GM12878 (cell line): ENCODE data around the gene GOLT1B. TPM values are rescaled to one million over a fixed set of nuclear protein-coding genes. Genes with fewer than 3 reads are reported as not detected.
A peak's percentile ranks its signal among the peaks of the same experiment; 100 is the strongest.

ENCODE experiments used
- ATAC-seq: fragments of 200-7000 bp; cut with Tn5 transposase; 3 replicates; pipeline ENCODE4 v1.9.1; 2020; ENCODE audit warnings: mild to moderate bottlenecking, moderate library complexity
- BruUV-seq: library from RNA; stranded (reverse); fragments of 400-500 nt; replicated peaks from 2 replicates; lab custom pipeline; 2021; lab: Mats Ljungman, UMichigan
- CTCF ChIA-PET: fragments of 300-600 bp; sonication (Branson Sonifier 250); formaldehyde crosslinking; extraction: SDS; loops from one replicate; lab custom pipeline; 2021; ENCODE audit warnings: inconsistent platforms; lab: Yijun Ruan, JAX
- POLR2A ChIA-PET: fragments of 350-600 bp; formaldehyde crosslinking; extraction: SDS; loops from one replicate; lab custom pipeline; 2021; ENCODE audit warnings: inconsistent platforms; lab: Charles Lee
- RAD21 ChIA-PET: fragments of 300-600 bp; sonication (Branson Sonifier 250); formaldehyde crosslinking; loops from one replicate; lab custom pipeline; 2023; ENCODE audit warnings: antibody characterized with exemption; ENCODE audit not compliant: unreplicated experiment; lab: Charles Lee
- SMC1A ChIA-PET: fragments of 300-600 bp; sonication (Branson Sonifier 250); formaldehyde crosslinking; loops from one replicate; lab custom pipeline; 2023; ENCODE audit not compliant: unreplicated experiment, uncharacterized antibody; lab: Charles Lee
- DNase-seq: peaks from one replicate; pipeline ENCODE4 v3.0.0-alpha.2; 2011; ENCODE audit warnings: low read depth, low spot score
- FAIRE-seq: peaks from 3 replicates; lab custom pipeline; 2011; peaks lifted over from hg19 to GRCh38; lab: Jason Lieb, UNC
- H2AFZ ChIP-seq: 2 replicates; pipeline ENCODE4 v1.6.0; 2011; ENCODE audit warnings: low read depth, low read length, control low read depth; ENCODE audit not compliant: control insufficient read depth
- H3K27ac ChIP-seq: 2 replicates; pipeline ENCODE4 v1.5.1; 2011; ENCODE audit warnings: control low read depth; ENCODE audit not compliant: control insufficient read depth, insufficient read depth
- H3K27me3 ChIP-seq, 2 experiments: replicated peaks in 1 of 2; 2 replicates each; pipeline versions ENCODE4 v1.6.0 to v1.6.1; 2011; ENCODE audit warnings: low read length in 1 of 2; ENCODE audit not compliant: control insufficient read depth in 2 of 2, insufficient read depth in 2 of 2
- H3K36me3 ChIP-seq, 2 experiments: 2 replicates each; pipeline ENCODE4 v1.5.1; 2011; ENCODE audit warnings: low read length in 1 of 2; ENCODE audit not compliant: control insufficient read depth in 2 of 2, insufficient read depth in 2 of 2
- H3K4me1 ChIP-seq: 2 replicates; pipeline ENCODE4 v1.6.1; 2011; ENCODE audit warnings: mild to moderate bottlenecking, low read length, moderate library complexity, mixed read lengths; ENCODE audit not compliant: control insufficient read depth, insufficient read depth
- H3K4me2 ChIP-seq: 2 replicates; pipeline ENCODE4 v1.6.0; 2011; ENCODE audit warnings: control low read depth; ENCODE audit not compliant: control insufficient read depth, insufficient read depth
- H3K4me3 ChIP-seq: fragments of 200-600 bp; sonication (generic); 2 replicates; pipeline ENCODE4 v1.5.1; 2016
- H3K79me2 ChIP-seq: 2 replicates; pipeline ENCODE4 v1.6.0; 2011; ENCODE audit warnings: low read length; ENCODE audit not compliant: control insufficient read depth, insufficient read depth
- H3K9ac ChIP-seq: 2 replicates; pipeline ENCODE4 v1.8.0; 2011; ENCODE audit warnings: low read length, control low read depth, mixed read lengths; ENCODE audit not compliant: control insufficient read depth, insufficient read depth
- H3K9me3 ChIP-seq: replicated peaks from 3 replicates; pipeline ENCODE4 v1.5.1; 2011; ENCODE audit warnings: mild to moderate bottlenecking, low read length; ENCODE audit not compliant: control insufficient read depth, insufficient read depth
- H4K20me1 ChIP-seq: 2 replicates; pipeline ENCODE4 v1.6.0; 2011; ENCODE audit not compliant: control insufficient read depth, insufficient read depth
- BMI1 ChIP-seq: fragments of 450-650 bp; IDR thresholded peaks from 2 replicates; pipeline ENCODE4 v1.6.1; 2016; ENCODE audit warnings: mild to moderate bottlenecking, moderate library complexity, borderline replicate concordance
- CEBPZ ChIP-seq: fragments of 150-350 bp; IDR thresholded peaks from 2 replicates; pipeline ENCODE4 v1.6.1; 2016; ENCODE audit warnings: low read depth, low read length
- CUX1 ChIP-seq: IDR thresholded peaks from 2 replicates; pipeline ENCODE4 v1.6.1; 2012; ENCODE audit warnings: improper control_type of control experiment, low read depth, low read length; ENCODE audit not compliant: insufficient replicate concordance
- FOS ChIP-seq: IDR thresholded peaks from 3 replicates; pipeline ENCODE4 v1.6.1; 2011; ENCODE audit warnings: borderline replicate concordance; ENCODE audit not compliant: insufficient read length; ENCODE audit errors: extremely low read depth
- GATAD2B ChIP-seq: fragments of 450-650 bp; conservative IDR thresholded peaks from 2 replicates; pipeline ENCODE4 v1.6.1; 2017; ENCODE audit warnings: low read depth, mild to moderate bottlenecking, moderate library complexity
- MEF2A ChIP-seq: IDR thresholded peaks from 2 replicates; pipeline ENCODE4 v1.6.1; 2011; ENCODE audit warnings: low read depth, mild to moderate bottlenecking, low read length, moderate library complexity; ENCODE audit not compliant: insufficient read depth
- MLLT1 ChIP-seq: fragments of 450-650 bp; IDR thresholded peaks from 2 replicates; pipeline ENCODE4 v1.6.1; 2016; ENCODE audit warnings: mild to moderate bottlenecking
- PRDM15 ChIP-seq: fragments of 450-650 bp; formaldehyde crosslinking; IDR thresholded peaks from 2 replicates; pipeline ENCODE4 v1.4.0; 2020; ENCODE audit warnings: mild to moderate bottlenecking, moderate library complexity
- SREBF2 ChIP-seq: IDR thresholded peaks from 2 replicates; pipeline ENCODE4 v1.6.1; 2012; ENCODE audit warnings: mild to moderate bottlenecking, low read length
- YY1 ChIP-seq: IDR thresholded peaks from 2 replicates; pipeline ENCODE4 v1.6.1; 2011; ENCODE audit warnings: low read depth, mild to moderate bottlenecking, low read length
- in situ Hi-C: fragments of 300-500 bp; cut with MboI; formaldehyde crosslinking; loops from 9 replicates; pipeline ENCODE4 v1.14.3; 2018; ENCODE audit warnings: mixed read lengths
- intact Hi-C: fragments of 100-400 bp; cut with micrococcal nuclease; formaldehyde crosslinking; loops from one replicate; pipeline ENCODE4 v1.14.2; 2022; ENCODE audit not compliant: unreplicated experiment
- polyA plus RNA-seq, 11 experiments: library from polyadenylated mRNA; depleted of rRNA in 4 of 11; unstranded in 6 of 11; stranded (reverse) in 5 of 11; fragments of >200 nt; fragmentation: Nextera tagmentation in 4 of 11; fragmentation: Illumina TruSeq in 1 of 11; extraction: Ambion mirVana in 4 of 11; extraction: Trizol in 1 of 11; gene quantifications; 1 replicate in 1 of 11; 2 replicates in 10 of 11; pipeline versions ENCODE4 v1.2.1 to v1.2.3, GENCODE V29; 2011 to 2016; ENCODE audit warnings: inconsistent platforms in 2 of 11, missing spikeins in 2 of 11, low read depth in 1 of 11
- total RNA-seq, 4 experiments: library from RNA; depleted of rRNA in 3 of 4; stranded (reverse); fragments of >200 nt in 3 of 4; fragmentation: Illumina TruSeq in 1 of 4; extraction: Trizol in 1 of 4; gene quantifications; 2 replicates each; pipeline versions ENCODE4 v1.2.1 to v1.2.3, GENCODE V29; 2013 to 2021

Gene GOLT1B
- total and polyA plus RNA-seq, 10 of the 15 experiments (the other 5 are each of a cell fraction or from before 2014, with no cell fraction given), result 18.3 to 77.4 (median 32.9) TPM

GRCh38 chr12:21539797-21540196, 38.2 kb downstream of the GOLT1B start:
- Histone ChIP-seq H2AFZ (no peak overlapping the region), H3K4me3 (no peak overlapping the region), H3K36me3 (no peaks in the 10 kb centered on the region), H3K27ac (no peak overlapping the region), H3K79me2 (no peaks in the 10 kb centered on the region), H3K9me3 (no peaks in the 10 kb centered on the region), H3K9ac (no peak overlapping the region), H3K27me3 (no peaks in the 10 kb centered on the region), H3K4me2 (no peak overlapping the region), H3K4me1 (no peaks in the 10 kb centered on the region), H4K20me1 (no peaks in the 10 kb centered on the region)
- BruUV-seq, result no TSS peak
- ATAC-seq (peak; percentile 67), FAIRE-seq (no peak), DNase-seq (no peak)
- ChIA-PET POLR2A (no interaction called here), RAD21 (no interaction called here), SMC1A (interaction anchor here (1.6 kb wide), 1 partner anchor 58 kb away, joined by 3 read pairs; no protein-coding TSS in a partner anchor), CTCF (no interaction called here)
- in situ Hi-C loops (no loop called here), intact Hi-C loops (no loop called here)
- no peak for TF ChIP-seq CEBPZ
- no peak for TF ChIP-seq SREBF2
- no peak for TF ChIP-seq PRDM15 (CRISPR knock-in tag)
- no peak for TF ChIP-seq FOS
- TF ChIP-seq MEF2A, result no peak
- no peak for TF ChIP-seq CUX1
- TF ChIP-seq BMI1, result no peak
- TF ChIP-seq YY1, result no peak
- no peak for TF ChIP-seq MLLT1
- TF ChIP-seq GATAD2B, result no peak
